HG03139 (cell line): ENCODE measurements around the gene PCSK1N.
A peak's percentile ranks its signal among the peaks of the same experiment; 100 is the strongest.
"Not testable (repeated sequence)": the region's sequence is repeated elsewhere in the genome, so short reads cannot be mapped to it uniquely, and the experiment has no call there.

Source experiments
- ATAC-seq: cut with Tn5 transposase; IDR thresholded peaks from one replicate; pipeline ENCODE4 v1.9.1; 2021; ENCODE audit not compliant: unreplicated experiment

PCSK1N gene

DNA sequence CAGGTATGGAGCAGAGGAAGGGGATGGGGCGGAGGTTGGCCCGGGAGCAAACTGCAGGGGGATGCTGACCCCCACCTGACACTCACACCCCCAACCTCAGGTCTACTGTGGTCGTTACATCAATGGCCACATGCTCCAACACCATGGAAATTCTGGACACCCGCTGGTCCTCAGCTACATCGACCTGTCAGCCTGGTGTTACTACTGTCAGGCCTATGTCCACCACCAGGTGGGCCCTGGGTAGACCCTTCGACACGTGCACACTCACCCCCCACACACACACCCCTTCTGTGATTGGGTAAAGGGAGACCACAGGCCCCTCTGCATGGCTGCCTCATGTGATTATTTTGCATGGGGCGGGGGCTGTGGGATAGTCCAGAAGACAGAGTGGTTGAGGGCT lies 11.3 kb downstream of the PCSK1N start:
- ATAC-seq, result no peak

DNA sequence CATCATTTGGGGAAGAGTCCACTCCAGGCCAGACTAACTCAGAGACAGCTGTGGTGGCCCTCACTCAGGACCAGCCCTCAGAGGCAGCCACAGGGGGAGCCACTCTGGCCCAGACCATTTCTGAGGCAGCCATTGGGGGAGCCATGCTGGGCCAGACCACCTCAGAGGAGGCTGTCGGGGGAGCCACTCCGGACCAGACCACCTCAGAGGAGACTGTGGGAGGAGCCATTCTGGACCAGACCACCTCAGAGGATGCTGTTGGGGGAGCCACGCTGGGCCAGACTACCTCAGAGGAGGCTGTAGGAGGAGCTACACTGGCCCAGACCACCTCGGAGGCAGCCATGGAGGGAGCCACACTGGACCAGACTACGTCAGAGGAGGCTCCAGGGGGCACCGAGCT lies 12.4 kb downstream of the PCSK1N start:
- no peak for ATAC-seq

DNA sequence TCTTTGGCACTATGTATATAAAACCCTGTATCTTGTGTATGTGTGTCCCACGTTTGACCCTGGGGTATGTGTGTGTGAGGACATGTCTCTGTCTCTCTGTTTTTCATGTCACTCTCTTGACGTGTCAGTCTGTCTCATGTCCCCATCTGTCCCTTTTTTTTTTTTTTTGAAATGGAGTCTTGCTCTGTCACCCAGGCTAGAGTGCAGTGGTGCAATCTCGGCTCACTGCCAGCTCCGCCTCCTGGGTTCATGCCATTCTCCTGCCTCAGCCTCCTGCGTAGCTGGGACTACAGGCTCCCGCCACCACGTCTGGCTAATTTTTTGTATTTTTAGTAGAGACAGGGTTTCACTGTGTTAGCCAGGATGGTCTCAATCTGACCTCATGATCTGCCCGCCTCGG lies 16.0 kb downstream of the PCSK1N start:
- not testable (repeated sequence) for ATAC-seq

DNA sequence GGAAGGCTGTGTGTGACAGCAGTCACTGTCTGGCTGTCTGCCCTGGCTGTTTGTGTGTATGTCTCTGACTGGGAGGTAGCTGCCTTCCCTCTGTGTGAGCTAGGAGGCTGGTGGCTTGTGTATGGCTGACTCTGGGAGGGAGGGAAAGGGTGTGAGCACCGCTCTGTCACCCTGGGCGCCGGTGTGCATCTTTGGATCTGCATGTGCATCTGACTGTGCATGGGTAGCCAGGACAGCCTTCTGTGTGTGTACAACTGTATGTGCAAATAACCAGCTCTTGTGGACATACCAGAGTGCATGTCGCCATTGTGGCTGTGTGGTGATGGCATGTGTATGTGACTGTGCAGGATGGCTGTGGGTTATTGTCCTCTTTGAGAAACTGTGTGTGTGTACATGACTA lies 16.5 kb downstream of the PCSK1N start:
- ATAC-seq, result no peak

DNA sequence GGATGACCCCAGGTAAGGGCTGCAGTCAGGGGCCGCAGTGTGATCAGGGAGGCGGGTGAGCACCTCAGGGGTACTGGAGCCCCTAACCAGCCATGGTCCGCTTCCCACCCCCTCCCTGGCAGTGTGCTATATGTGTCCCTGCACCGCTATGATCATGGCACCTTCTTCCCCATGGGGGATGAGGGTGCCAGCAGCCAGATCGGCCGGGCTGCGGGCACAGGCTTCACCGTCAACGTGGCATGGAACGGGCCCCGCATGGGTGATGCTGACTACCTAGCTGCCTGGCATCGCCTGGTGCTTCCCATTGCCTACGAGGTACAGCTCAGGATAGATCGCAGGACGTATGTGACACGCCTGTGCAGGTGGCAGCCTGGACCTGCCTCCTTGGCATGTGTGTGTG lies 17.3 kb downstream of the PCSK1N start:
- no peak for ATAC-seq

DNA sequence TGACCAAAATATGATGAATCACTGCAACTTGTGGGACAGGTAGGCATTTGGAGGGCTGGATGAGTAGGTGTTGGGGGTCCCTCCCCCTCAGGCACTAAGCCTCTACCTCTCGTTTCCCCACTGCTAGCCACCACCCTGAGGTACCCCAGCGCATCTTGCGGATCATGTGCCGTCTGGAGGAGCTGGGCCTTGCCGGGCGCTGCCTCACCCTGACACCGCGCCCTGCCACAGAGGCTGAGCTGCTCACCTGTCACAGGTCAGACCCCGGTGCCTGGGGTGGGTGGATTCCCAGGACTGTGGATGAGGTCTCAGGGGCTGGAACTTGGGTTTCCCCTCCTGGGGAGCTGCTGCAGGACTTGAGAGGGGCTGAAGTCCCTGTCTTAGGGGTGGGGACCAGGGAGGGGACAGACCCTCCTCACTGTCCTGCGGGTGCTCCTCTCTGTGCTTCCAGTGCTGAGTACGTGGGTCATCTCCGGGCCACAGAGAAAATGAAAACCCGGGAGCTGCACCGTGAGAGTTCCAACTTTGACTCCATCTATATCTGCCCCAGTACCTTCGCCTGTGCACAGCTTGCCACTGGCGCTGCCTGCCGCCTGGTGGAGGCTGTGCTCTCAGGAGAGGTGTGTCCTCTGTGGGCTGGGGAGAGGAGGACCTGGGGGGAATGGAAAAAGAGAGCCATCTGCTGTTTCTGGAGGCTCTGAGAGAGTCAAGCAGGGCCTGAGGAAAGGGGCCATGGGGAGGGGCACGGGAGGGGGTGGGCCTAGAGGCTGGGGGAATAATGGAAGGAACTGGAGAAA lies 19.2 kb downstream of the PCSK1N start:
- no peak for ATAC-seq

DNA sequence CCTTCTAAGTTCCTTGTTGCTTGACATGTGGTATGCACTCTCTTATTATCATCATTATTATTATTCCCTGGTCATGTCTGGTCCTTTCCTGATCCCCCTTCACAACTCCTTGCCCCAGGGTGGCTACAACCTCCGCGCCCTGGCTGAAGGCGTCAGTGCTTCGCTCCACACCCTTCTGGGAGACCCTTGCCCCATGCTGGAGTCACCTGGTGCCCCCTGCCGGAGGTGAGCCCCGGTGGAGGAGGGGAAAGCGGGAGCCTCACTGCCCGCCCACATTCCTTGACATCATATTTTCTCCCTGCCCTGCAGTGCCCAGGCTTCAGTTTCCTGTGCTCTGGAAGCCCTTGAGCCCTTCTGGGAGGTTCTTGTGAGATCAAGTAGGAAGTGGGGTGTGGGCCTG lies 20.1 kb downstream of the PCSK1N start:
- no peak for ATAC-seq

DNA sequence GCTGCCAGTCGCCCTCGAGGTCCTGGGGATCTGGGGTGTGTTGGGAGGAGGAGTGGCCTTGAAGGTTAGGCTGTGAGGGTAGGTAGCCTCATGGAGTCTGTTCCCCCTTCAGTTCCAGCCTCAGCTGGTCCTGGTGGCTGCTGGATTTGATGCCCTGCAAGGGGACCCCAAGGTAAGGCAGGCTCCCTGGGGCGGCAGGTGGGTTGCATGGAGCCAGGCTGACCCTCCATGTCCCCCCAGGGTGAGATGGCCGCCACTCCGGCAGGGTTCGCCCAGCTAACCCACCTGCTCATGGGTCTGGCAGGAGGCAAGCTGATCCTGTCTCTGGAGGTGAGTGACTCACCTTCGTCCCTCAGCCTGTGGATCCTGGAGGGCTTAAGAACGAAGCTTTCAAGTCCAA lies 20.7 kb downstream of the PCSK1N start:
- ATAC-seq, result no peak

DNA sequence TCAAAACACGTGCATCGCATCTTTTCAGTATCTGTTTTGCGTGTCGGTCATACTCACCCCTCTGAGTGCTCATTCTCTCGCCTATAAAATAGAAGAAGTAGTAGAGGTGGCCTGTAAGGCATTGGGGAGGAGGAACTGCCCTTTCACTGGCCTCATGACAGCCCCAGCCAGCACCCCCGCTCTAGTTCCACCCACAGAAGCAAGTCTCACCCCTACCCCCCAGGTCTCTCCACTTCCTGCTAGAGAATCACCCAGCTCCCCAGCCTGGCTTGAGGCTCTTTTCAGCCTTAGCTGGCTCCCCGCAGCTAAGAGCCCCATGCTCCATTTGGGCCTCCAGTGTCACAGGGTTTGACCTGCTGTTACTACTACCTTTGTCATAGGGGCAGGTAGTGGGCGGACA lies 21.8 kb downstream of the PCSK1N start:
- ATAC-seq, result no peak

DNA sequence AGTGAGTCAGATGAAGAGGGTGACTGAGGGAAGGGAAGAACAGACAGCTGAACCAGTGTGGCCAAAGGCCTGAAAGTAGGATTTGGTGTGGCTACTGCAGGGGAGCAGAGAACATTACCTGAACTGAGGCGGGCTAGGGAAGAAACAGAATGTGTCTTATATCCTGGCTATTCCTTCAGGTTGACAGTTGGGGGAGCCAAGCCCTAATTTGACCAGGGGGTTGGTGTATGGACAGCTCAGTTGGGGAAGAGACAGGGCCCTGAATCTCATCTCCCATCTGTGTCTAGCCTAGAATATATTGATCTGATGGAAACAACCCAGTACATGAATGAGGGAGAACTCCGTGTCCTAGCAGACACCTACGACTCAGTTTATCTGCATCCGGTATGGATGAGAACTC lies 29.3 kb downstream of the PCSK1N start:
- ATAC-seq, result no peak

DNA sequence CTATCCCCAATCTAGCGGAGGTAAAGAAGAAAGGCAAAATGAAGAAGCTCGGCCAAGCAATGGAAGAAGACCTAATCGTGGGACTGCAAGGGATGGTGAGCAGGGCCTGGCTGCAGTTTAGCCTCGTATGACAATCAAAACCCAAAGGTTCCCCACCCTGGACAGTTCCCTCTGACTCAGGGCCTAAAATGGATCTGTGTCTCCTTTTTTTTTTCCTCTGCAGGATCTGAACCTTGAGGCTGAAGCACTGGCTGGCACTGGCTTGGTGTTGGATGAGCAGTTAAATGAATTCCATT lies 32.6 kb downstream of the PCSK1N start:
- ATAC-seq, result no peak

DNA sequence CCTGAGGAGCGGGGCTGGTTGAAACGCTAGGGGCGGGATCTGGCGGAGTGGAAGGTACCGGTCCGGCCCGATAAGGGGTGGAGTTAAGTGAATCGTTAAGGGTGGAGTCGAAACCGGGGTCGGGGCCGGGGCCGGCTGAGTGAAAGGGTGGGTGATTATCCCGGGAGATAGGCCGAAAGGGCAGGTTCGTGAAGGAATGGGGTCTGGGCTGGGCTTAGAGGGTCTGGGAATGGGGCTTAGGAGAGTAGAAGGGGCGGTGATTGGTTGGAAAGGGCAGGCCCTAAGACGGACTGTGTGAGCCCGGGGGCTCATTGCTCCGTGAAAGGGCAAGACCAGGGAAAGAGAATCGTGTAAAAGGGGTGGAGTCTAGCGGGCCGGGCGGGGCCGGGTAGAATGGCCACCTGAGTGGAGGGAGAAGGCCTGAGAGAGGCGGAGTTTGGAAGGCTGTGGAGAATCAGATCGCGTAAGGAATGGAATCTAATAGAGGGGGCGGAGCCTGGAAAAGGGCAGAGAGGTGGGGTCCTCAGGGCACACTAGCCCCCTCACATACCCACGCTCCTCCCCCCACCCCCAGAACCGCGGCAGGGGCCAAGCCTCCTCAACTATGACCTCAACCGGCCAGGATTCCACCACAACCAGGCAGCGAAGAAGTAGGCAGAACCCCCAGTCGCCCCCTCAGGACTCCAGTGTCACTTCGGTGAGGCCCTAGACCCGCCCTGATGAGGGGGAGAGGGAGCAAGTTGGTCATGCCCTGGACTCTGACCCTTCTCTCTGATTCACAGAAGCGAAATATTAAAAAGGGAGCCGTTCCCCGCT lies 33.1 kb downstream of the PCSK1N start:
- ATAC-seq, result peak; percentile 36

DNA sequence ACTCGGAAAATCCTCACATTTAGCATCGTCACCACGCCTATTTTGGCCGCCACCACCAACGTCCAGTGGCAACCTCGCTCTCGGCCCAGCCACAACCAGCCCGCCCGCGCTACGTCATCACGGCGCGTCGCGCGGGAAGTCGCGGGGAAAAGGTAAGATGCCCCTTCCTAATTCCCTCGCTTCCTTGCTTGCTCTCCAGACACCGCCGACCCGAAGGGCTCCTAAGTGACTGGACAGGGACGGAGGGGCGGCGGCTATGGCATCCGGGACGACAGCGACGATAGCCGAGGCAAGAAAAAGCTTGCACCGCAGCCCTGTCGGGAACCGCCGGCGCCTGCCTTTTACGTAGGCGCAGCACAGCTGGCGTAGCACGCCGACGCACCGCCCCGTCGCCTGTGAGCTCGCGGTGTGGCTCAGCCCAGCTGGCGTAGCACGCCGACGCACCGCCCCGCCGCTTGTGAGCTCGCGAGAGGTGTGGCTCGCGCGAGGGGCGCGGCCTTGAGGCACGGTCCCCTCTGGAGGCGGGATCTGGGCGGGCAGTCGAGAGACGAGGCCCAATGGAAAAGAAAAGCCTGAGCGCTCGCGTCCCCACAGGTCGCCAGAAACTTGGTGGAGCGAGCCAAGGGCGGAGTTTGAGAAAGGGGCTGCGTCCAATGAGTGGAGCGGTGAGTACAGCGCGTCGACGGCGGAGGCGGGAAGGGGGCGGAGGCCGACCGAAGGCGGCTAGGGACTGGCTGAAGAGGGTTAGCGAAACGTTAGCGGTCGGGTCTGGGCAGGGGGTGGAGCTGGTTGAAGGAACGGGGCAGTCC lies 33.9 kb downstream of the PCSK1N start, which contains the start of gene HDAC6:
Gene HDAC6, plus strand, starts transcription at position 788 of the 809 bp plus-strand sequence. CDS start 626 bp downstream, outside the sequence.
- peak; percentile 82 for ATAC-seq

DNA sequence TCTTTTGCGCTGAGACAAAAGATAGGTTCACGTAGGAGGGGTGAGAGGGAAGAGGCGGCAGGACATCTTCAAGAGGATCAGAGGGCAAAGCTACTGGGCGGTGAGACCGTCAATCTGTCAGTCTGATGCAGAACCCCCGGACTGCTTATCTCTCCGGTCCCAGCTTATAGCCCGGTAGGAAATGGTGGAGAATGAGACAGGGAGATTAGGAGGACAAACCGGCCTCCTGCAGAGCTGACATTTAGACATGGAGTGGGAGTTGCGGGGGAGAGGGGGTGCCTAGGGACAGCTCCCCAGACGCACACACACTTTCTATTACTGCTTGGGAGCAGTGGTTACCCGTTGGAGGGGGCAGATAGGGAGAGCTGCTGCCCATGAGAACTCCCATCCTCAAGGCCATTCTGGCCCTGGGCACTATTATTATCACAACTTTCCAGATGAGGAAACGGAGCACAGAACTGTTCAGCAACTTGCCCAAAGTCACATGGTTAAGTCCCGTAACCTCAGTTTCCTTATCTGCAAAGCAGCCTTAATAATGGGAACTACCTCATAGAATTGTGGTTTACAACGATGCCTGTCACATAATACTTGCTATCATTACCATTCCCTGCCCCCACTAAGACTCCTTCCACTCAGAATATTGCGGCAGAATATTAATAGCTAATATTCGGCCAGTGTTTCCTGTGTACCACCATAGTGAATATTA lies 34.7 kb downstream of the PCSK1N start:
- ATAC-seq, result no peak

DNA sequence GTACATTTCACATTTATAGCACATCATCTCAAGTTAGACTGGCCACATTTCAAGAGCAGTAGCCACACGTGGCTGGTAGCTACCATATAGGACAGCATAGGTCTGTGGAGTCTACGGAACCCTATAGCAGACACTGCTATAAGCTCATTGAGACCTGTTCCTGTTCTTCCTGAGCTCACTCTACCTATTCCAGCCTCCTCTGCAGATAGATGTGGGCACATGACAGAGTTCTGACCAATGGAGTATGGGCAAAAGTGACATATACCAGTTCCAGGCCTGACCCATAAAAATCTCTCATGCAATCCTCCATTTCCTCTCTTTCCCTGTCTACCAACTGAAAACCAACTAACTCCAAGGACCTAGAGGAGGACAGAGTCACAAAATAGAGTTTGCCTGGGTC lies 37.1 kb downstream of the PCSK1N start:
- no peak for ATAC-seq

DNA sequence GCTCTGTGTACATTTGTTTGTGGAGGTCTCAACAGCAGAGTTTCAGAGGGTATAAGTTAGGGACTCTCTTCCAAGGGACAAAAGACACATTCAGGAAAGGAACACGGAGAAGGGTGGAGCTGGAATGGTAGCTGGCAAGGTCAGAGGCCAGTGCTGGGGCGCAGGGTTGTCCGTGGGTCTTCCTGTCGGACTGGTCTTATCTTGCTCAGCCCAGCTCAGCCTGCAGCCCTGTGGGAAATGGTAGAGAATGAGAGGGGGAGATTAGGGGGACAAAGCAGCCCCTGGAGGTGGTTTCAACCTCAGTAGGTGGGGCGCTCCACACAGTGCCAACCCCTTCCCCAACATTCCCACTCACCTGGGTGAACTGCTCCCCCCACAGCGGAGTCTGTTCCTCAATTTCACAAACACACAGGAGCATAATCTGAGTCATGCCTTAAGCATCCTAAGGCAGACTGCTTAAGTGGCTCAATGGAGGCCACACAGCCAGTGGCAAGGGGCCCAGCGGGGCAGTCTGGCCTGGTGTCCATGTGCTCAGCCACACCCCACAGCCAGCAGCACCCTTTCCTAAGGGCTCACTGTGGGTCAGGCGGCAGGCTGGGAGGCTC lies 40.4 kb downstream of the PCSK1N start:
- no peak for ATAC-seq

DNA sequence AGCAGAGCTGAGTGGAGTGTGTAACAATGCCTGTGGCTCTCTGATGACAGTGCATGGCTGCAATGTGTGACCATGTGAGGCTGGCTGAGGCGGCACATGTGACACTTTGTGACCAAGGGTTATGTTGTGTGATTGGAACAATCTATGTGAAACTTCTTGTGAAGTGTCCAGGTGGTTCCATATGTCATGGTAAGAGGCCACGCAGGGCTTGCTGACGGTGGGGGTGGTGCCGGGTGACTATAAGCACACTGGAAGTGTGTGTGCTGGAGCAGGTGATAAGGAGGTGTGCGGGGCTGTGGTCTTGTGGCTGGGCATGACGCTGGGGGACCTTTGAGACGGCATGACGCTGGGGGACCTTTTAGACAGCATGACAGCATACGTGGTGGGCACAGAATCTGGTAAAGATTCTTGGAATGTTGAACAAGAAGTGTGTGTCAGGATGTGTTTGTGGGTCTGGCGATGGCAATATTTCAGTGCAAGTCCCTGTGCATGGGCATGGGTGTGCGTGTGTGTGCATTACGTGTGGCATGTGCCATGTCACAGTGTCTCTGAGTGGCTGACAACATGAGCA lies 41.0 kb downstream of the PCSK1N start:
- no peak for ATAC-seq

DNA sequence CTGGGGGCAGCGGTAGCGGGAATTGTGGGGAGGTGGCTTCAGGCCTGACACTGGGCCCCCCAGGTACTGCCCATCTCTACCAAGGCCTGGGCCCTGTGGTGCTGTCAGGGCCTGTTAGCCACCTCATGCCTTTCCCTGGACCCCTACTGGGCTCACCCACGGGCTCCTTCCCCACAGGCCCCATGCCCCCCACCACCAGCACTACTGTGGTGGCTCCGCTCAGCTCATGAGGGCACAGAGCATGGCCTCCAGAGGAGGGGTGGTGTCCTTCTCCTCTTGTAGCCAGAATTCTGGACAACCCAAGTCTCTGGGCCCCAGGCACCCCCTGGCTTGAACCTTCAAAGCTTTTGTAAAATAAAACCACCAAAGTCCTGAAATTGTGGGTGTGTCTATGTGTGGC lies 41.5 kb downstream of the PCSK1N start:
- no peak for ATAC-seq

DNA sequence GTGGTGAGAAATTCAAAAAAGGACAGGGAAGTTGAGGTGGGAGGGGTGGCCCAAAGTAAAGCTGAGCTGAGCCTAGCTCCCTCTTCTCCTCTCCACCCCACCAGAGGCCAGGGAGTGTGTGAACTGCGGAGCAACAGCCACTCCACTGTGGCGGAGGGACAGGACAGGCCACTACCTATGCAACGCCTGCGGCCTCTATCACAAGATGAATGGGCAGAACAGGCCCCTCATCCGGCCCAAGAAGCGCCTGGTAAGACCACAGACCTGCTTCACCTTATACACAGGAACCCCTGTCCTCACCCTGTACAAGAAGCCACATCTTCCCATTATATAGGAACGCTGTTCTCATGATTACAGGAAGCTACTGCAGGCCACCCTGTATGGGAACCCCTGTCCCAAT lies 43.2 kb downstream of the PCSK1N start:
- ATAC-seq, result no peak

DNA sequence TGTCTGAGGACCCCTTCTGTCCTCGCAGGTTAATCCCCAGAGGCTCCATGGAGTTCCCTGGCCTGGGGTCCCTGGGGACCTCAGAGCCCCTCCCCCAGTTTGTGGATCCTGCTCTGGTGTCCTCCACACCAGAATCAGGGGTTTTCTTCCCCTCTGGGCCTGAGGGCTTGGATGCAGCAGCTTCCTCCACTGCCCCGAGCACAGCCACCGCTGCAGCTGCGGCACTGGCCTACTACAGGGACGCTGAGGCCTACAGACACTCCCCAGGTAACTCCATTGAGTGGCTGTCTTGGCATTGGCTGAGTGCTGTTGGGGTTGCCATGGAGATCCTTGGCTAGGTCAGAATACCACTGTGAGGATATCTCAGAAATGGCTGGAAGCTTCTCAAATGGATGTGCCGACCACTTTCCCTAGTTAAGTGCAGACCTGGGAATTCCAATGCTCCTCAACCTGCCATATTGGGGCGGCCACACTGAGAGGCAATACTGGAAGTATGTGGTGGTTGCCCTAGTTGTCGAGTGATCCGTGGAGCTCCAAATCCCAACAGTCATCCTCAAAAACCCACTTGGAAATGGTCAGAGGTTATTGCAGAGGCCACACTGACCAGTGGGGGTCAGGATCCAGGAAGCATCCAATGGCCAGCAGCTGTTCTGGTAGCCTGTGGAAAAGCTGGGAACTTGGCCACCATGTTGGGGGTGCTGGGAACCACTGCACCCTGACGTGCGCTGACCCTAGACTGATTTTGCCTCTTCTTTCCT lies 44.2 kb downstream of the PCSK1N start:
- ATAC-seq, result no peak
